DND-41 (cell line): Measurements from ENCODE around the gene CYP46A1.

ENCODE experiments used
- EZH2 ChIP-seq: IDR thresholded peaks from 3 replicates; pipeline ENCODE4 v1.6.1; 2012; ENCODE audit warnings: borderline replicate concordance, low read depth, mild to moderate bottlenecking, moderate library complexity, low read length, inconsistent platforms; ENCODE audit not compliant: severe bottlenecking
- TF ChIP-seq, protein P1 (sequence below): IDR thresholded peaks from 2 replicates; pipeline ENCODE4 v1.5.1; 2012; ENCODE audit warnings: borderline replicate concordance, low read length, moderate library complexity, mild to moderate bottlenecking; ENCODE audit not compliant: poor library complexity, severe bottlenecking; ENCODE audit errors: extremely low read depth

DNA sequence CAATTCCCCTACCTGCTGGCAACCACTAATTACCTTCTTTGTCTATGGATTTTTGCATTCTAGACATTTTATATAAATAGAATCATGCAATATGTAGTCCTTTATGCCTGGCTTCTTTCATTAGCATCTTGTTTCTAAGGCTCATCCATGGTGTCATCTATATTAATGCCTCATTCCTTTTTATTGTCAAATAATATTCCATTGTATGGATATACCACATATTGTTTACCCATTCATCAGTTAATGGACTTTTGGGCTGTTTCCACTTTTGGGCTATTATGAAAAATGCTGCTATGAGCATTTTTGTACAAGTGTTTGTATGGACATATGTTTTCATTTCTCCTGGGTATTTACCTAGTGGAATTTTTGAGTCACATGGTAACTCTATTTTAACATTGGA lies 18.0 kb downstream of the CYP46A1 start:
- TF ChIP-seq, protein P1, sequence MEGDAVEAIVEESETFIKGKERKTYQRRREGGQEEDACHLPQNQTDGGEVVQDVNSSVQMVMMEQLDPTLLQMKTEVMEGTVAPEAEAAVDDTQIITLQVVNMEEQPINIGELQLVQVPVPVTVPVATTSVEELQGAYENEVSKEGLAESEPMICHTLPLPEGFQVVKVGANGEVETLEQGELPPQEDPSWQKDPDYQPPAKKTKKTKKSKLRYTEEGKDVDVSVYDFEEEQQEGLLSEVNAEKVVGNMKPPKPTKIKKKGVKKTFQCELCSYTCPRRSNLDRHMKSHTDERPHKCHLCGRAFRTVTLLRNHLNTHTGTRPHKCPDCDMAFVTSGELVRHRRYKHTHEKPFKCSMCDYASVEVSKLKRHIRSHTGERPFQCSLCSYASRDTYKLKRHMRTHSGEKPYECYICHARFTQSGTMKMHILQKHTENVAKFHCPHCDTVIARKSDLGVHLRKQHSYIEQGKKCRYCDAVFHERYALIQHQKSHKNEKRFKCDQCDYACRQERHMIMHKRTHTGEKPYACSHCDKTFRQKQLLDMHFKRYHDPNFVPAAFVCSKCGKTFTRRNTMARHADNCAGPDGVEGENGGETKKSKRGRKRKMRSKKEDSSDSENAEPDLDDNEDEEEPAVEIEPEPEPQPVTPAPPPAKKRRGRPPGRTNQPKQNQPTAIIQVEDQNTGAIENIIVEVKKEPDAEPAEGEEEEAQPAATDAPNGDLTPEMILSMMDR = no peak
- no peak for TF ChIP-seq EZH2
